ENCODE results near the gene ZNF385C. TPM values are rescaled to one million over a fixed set of nuclear protein-coding genes. Genes with fewer than 3 reads are reported as not detected.
A peak's percentile ranks its signal among the peaks of the same experiment; 100 is the strongest.

The ZNF385C gene
- total and polyA plus RNA-seq, 2 experiments from 2014 or later: not detected

DNA sequence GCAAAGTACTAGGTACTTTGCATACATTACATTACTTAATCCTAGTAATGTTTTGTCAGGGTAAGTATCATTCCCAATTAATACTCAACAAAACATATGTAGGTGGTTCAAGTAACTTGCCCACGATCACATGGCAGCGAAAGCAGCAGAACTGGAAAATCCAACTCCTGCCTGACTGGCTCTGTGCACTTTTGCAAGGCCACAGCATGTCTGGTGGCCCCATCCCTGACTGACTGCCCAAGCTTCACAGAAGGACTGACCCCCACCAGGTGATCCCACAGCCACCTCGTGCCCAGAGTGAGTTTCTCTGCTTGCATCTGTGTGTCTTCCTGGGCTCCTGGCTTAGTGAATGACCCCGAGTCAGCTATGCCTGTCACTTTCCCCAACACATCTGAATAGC, 120.3 kb downstream of the ZNF385C start:
- H3K4me1 ChIP-seq (ENCODE audit: insufficient read depth): peaks cover 21% of the 10 kb centered on the region
- no peaks in the 10 kb centered on the region for H3K27me3 ChIP-seq (replicated peaks; ENCODE audit: insufficient read depth)
- peaks cover 38% of the 10 kb centered on the region for H3F3A ChIP-seq (ENCODE audit: insufficient read depth)
- H3K27ac ChIP-seq: no peak overlapping the region
- H3K9me2 ChIP-seq (ENCODE audit: insufficient read depth): no peaks in the 10 kb centered on the region
- peaks cover 48% of the 10 kb centered on the region for H3K36me3 ChIP-seq (ENCODE audit: low read depth)
- no peak overlapping the region for H2AFZ ChIP-seq
- TF ChIP-seq EZH2 (IDR thresholded peaks at IDR 0.05; ENCODE audit: insufficient read depth, poor library complexity, severe bottlenecking): no peak
- no peak for TF ChIP-seq EZH2phosphoT487 (IDR thresholded peaks at IDR 0.05; ENCODE audit: insufficient read depth, low read depth)
- no peak overlapping the region for H3K4me2 ChIP-seq (ENCODE audit: unreplicated experiment)
- no peak for DNase-seq
- peaks cover 55% of the 10 kb centered on the region for H3K79me2 ChIP-seq (ENCODE audit: insufficient read depth)
- in situ Hi-C loops (cut with MboI): no loop called here
- H3K4me3 ChIP-seq: no peak overlapping the region
- no peaks in the 10 kb centered on the region for H3K9me3 ChIP-seq (ENCODE audit: low read depth)
- H3K9ac ChIP-seq: no peak overlapping the region
- H4K20me1 ChIP-seq (ENCODE audit: insufficient read depth): no peaks in the 10 kb centered on the region
- WGBS, 2 experiments (ENCODE audit: low coverage in 1 of 2, low lambda C conversion rate in 2 of 2, missing lambda C conversion rate in 2 of 2): 76 to 77% methylated on average over 4 of the region's 4 CpGs

DNA sequence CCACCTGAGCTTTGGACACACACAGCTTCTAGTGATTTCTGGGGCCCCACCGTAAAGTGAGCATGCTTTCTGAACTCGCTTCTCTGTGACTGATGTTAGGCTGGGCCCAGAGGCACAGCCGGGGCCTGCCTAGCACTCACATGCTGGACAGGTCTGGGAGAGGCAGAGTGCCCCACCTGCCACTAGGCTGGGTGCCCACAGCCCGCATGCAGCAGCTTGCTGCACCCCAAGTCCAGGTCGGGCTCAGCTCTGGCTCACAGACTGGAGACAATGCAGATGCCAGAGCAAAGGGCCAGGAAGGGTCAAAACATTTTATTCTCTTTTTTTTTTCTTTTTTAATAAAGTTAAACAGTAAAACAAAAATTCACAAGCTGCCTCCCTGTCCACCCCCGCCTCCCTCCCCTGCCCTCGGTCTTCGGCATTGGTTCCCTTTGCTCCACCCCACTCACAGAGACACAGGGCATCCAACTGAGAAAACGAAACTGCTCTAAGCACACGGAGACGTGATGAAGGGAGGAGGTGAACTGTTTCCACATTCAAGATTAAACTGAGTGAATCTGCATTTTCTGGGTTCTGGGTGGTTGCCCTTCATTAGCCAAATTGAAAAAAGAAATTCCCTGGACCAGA, 122.0 kb downstream of the ZNF385C start:
- peaks cover 21% of the 10 kb centered on the region for H3K4me1 ChIP-seq (ENCODE audit: insufficient read depth)
- no peak overlapping the region for H2AFZ ChIP-seq
- peak overlapping the region; percentile 60 for H3K4me3 ChIP-seq
- DNase-seq: peak; percentile 73
- H3K9me2 ChIP-seq (ENCODE audit: insufficient read depth): no peaks in the 10 kb centered on the region
- H3K27ac ChIP-seq: peak overlapping the region; percentile 77
- peaks cover 34% of the 10 kb centered on the region for H3K36me3 ChIP-seq (ENCODE audit: low read depth)
- in situ Hi-C loops (cut with MboI): no loop called here
- no peaks in the 10 kb centered on the region for H3K27me3 ChIP-seq (replicated peaks; ENCODE audit: insufficient read depth)
- peaks cover 38% of the 10 kb centered on the region for H3F3A ChIP-seq (ENCODE audit: insufficient read depth)
- H3K4me2 ChIP-seq (ENCODE audit: unreplicated experiment): peak overlapping the region; percentile 83
- H3K9me3 ChIP-seq (ENCODE audit: low read depth): no peaks in the 10 kb centered on the region
- whole genome bisulfite sequencing, 2 experiments (ENCODE audit: low coverage in 1 of 2, low lambda C conversion rate in 2 of 2, missing lambda C conversion rate in 2 of 2): 41 to 44% methylated on average over 10 to 11 of the region's 11 CpGs
- H3K9ac ChIP-seq: peak overlapping the region; percentile 71
- TF ChIP-seq EZH2 (IDR thresholded peaks at IDR 0.05; ENCODE audit: insufficient read depth, poor library complexity, severe bottlenecking) (no peak), EZH2phosphoT487 (IDR thresholded peaks at IDR 0.05; ENCODE audit: insufficient read depth, low read depth) (no peak)
- no peaks in the 10 kb centered on the region for H4K20me1 ChIP-seq (ENCODE audit: insufficient read depth)
- peaks cover 56% of the 10 kb centered on the region for H3K79me2 ChIP-seq (ENCODE audit: insufficient read depth)

Other genes with a start within 250 kb of the ZNF385C start
- 27.7 and 28.5 TPM in 2 replicates for gene KLHL11, start 233.1 kb downstream of the ZNF385C start, total RNA-seq (2014; rRNA removed; shearing (Covaris generic))
- gene KLHL11, start 233.1 kb downstream of the ZNF385C start, polyA plus RNA-seq (2016; fragmentation: Nextera tagmentation; extraction: Ambion mirVana): 12.5 and 12.8 TPM in 2 replicates
- gene ACLY, start 179.5 kb downstream of the ZNF385C start, total RNA-seq (2014; rRNA removed; shearing (Covaris generic)): 139 and 144 TPM in 2 replicates
- 101 TPM in 2 replicates for gene ACLY, start 179.5 kb downstream of the ZNF385C start, polyA plus RNA-seq (2016; fragmentation: Nextera tagmentation; extraction: Ambion mirVana)
- 0.25 and 0.54 TPM in 2 replicates for gene ODAD4, start 167.9 kb downstream of the ZNF385C start, total RNA-seq (2014; rRNA removed; shearing (Covaris generic))
- 0.81 and 1.4 TPM in 2 replicates for gene ODAD4, start 167.9 kb downstream of the ZNF385C start, polyA plus RNA-seq (2016; fragmentation: Nextera tagmentation; extraction: Ambion mirVana)
- gene CNP, start 131.7 kb downstream of the ZNF385C start, total RNA-seq (2014; rRNA removed; shearing (Covaris generic)): 58.3 and 69.4 TPM in 2 replicates
- 103 and 107 TPM in 2 replicates for gene CNP, start 131.7 kb downstream of the ZNF385C start, polyA plus RNA-seq (2016; fragmentation: Nextera tagmentation; extraction: Ambion mirVana)
- 61.6 and 71.3 TPM in 2 replicates for gene DNAJC7, start 81.0 kb downstream of the ZNF385C start, total RNA-seq (2014; rRNA removed; shearing (Covaris generic))
- gene DNAJC7, start 81.0 kb downstream of the ZNF385C start, polyA plus RNA-seq (2016; fragmentation: Nextera tagmentation; extraction: Ambion mirVana): 69.3 and 73.5 TPM in 2 replicates
- gene NKIRAS2, start 78.4 kb downstream of the ZNF385C start, total RNA-seq (2014; rRNA removed; shearing (Covaris generic)): 70.8 and 71.2 TPM in 2 replicates
- gene NKIRAS2, start 78.4 kb downstream of the ZNF385C start, polyA plus RNA-seq (2016; fragmentation: Nextera tagmentation; extraction: Ambion mirVana): 66.5 and 67.5 TPM in 2 replicates
- gene C17orf113, start 47.9 kb downstream of the ZNF385C start, total RNA-seq (2014; rRNA removed; shearing (Covaris generic)): 0.13 TPM in 1 of 2 replicates, not detected in the other
- gene C17orf113, start 47.9 kb downstream of the ZNF385C start, polyA plus RNA-seq (2016; fragmentation: Nextera tagmentation; extraction: Ambion mirVana): not detected in 2 replicates
- gene DHX58, start 14.2 kb upstream of the ZNF385C start, total RNA-seq (2014; rRNA removed; shearing (Covaris generic)): 2.5 and 11.6 TPM in 2 replicates
- gene DHX58, start 14.2 kb upstream of the ZNF385C start, polyA plus RNA-seq (2016; fragmentation: Nextera tagmentation; extraction: Ambion mirVana): 1.6 and 2.0 TPM in 2 replicates
- 13.9 and 16.8 TPM in 2 replicates for gene KAT2A, start 22.9 kb upstream of the ZNF385C start, total RNA-seq (2014; rRNA removed; shearing (Covaris generic))
- 6.0 and 7.2 TPM in 2 replicates for gene KAT2A, start 22.9 kb upstream of the ZNF385C start, polyA plus RNA-seq (2016; fragmentation: Nextera tagmentation; extraction: Ambion mirVana)
- not detected in 2 replicates for gene HSPB9, start 24.3 kb upstream of the ZNF385C start, total RNA-seq (2014; rRNA removed; shearing (Covaris generic))
- gene HSPB9, start 24.3 kb upstream of the ZNF385C start, polyA plus RNA-seq (2016; fragmentation: Nextera tagmentation; extraction: Ambion mirVana): 0.34 TPM in 1 of 2 replicates, not detected in the other
- gene RAB5C, start 56.5 kb upstream of the ZNF385C start, total RNA-seq (2014; rRNA removed; shearing (Covaris generic)): 97.5 and 128 TPM in 2 replicates
- gene RAB5C, start 56.5 kb upstream of the ZNF385C start, polyA plus RNA-seq (2016; fragmentation: Nextera tagmentation; extraction: Ambion mirVana): 123 and 124 TPM in 2 replicates
- gene KCNH4, start 82.7 kb upstream of the ZNF385C start, total RNA-seq (2014; rRNA removed; shearing (Covaris generic)): not detected in 2 replicates
- gene KCNH4, start 82.7 kb upstream of the ZNF385C start, polyA plus RNA-seq (2016; fragmentation: Nextera tagmentation; extraction: Ambion mirVana): not detected in 2 replicates
- gene HCRT, start 87.0 kb upstream of the ZNF385C start, total RNA-seq (2014; rRNA removed; shearing (Covaris generic)): not detected in 2 replicates
- gene HCRT, start 87.0 kb upstream of the ZNF385C start, polyA plus RNA-seq (2016; fragmentation: Nextera tagmentation; extraction: Ambion mirVana): not detected in 2 replicates
- 25.0 and 27.6 TPM in 2 replicates for gene GHDC, start 96.0 kb upstream of the ZNF385C start, total RNA-seq (2014; rRNA removed; shearing (Covaris generic))
- gene GHDC, start 96.0 kb upstream of the ZNF385C start, polyA plus RNA-seq (2016; fragmentation: Nextera tagmentation; extraction: Ambion mirVana): 11.1 and 13.0 TPM in 2 replicates
- gene STAT5B, start 177.9 kb upstream of the ZNF385C start, total RNA-seq (2014; rRNA removed; shearing (Covaris generic)): 21.8 and 23.5 TPM in 2 replicates
- 11.9 and 13.8 TPM in 2 replicates for gene STAT5B, start 177.9 kb upstream of the ZNF385C start, polyA plus RNA-seq (2016; fragmentation: Nextera tagmentation; extraction: Ambion mirVana)
- gene STAT5A, start 190.0 kb upstream of the ZNF385C start, total RNA-seq (2014; rRNA removed; shearing (Covaris generic)): 21.2 and 26.3 TPM in 2 replicates
- gene STAT5A, start 190.0 kb upstream of the ZNF385C start, polyA plus RNA-seq (2016; fragmentation: Nextera tagmentation; extraction: Ambion mirVana): 6.7 and 6.8 TPM in 2 replicates